Adipocyte (in vitro differentiated cells): Measurements from ENCODE around the gene TCF4.
A peak's percentile ranks its signal among the peaks of the same experiment; 100 is the strongest.

Experiments
- DNase-seq: peaks from one replicate; pipeline ENCODE4 v3.0.0-alpha.2; 2015; ENCODE audit warnings: low read depth
- H3K27me3 ChIP-seq: replicated peaks from 2 replicates; pipeline ENCODE4 v1.7.0; 2013; ENCODE audit warnings: mild to moderate bottlenecking, low read length, moderate library complexity; ENCODE audit not compliant: control insufficient read depth, insufficient read depth
- H3K36me3 ChIP-seq: 2 replicates; pipeline ENCODE4 v1.7.0; 2013; ENCODE audit warnings: low read length, mild to moderate bottlenecking, moderate library complexity; ENCODE audit not compliant: control insufficient read depth, insufficient read depth, severe bottlenecking
- H3K4me1 ChIP-seq: 2 replicates; pipeline ENCODE4 v1.7.0; 2013; ENCODE audit warnings: mild to moderate bottlenecking, low read length, moderate library complexity; ENCODE audit not compliant: control insufficient read depth, insufficient read depth
- H3K4me3 ChIP-seq: 2 replicates; pipeline ENCODE4 v1.7.0; 2013; ENCODE audit warnings: mild to moderate bottlenecking, low read length, moderate library complexity
- H3K9ac ChIP-seq: 2 replicates; pipeline ENCODE4 v1.7.0; 2013; ENCODE audit warnings: mild to moderate bottlenecking, low read length, moderate library complexity
- H3K9me3 ChIP-seq: 2 replicates; pipeline ENCODE4 v1.7.0; 2013; ENCODE audit warnings: mild to moderate bottlenecking, low read length, moderate library complexity; ENCODE audit not compliant: control insufficient read depth

Gene TCF4

GRCh38 chr18:55539240-55539639, 48.8 kb downstream of the TCF4 start:
- Histone ChIP-seq H3K9ac (no peak overlapping the region), H3K4me3 (no peak overlapping the region), H3K27me3 (no peaks in the 10 kb centered on the region), H3K9me3 (no peaks in the 10 kb centered on the region), H3K4me1 (peaks cover 28% of the 10 kb centered on the region), H3K36me3 (no peaks in the 10 kb centered on the region)
- no peak for DNase-seq

- no peaks in the 10 kb centered on the region for H3K9me3 ChIP-seq
- peak overlapping the region; percentile 29 for H3K4me3 ChIP-seq
- H3K36me3 ChIP-seq, result no peaks in the 10 kb centered on the region
- peaks cover 21% of the 10 kb centered on the region for H3K4me1 ChIP-seq
- no peaks in the 10 kb centered on the region for H3K27me3 ChIP-seq
- DNase-seq, result no peak
- H3K9ac ChIP-seq, result peak overlapping the region; percentile 5
Measured at GRCh38 chr18:55534996-55535395, 53.0 kb downstream of the TCF4 start.

GRCh38 chr18:55534547-55534946, 53.4 kb downstream of the TCF4 start:
- Histone ChIP-seq H3K27me3 (no peaks in the 10 kb centered on the region), H3K9ac (no peak overlapping the region), H3K9me3 (no peaks in the 10 kb centered on the region), H3K4me1 (peaks cover 21% of the 10 kb centered on the region), H3K4me3 (peak overlapping the region; percentile 29), H3K36me3 (no peaks in the 10 kb centered on the region)
- peak; percentile 13 for DNase-seq

- Histone ChIP-seq H3K9ac (no peak overlapping the region), H3K4me1 (peaks cover 12% of the 10 kb centered on the region), H3K4me3 (no peak overlapping the region), H3K36me3 (no peaks in the 10 kb centered on the region), H3K9me3 (no peaks in the 10 kb centered on the region), H3K27me3 (no peaks in the 10 kb centered on the region)
- no peak for DNase-seq
Measured at GRCh38 chr18:55530166-55530565, 57.8 kb downstream of the TCF4 start.

- no peak for DNase-seq
- Histone ChIP-seq H3K36me3 (no peaks in the 10 kb centered on the region), H3K27me3 (no peaks in the 10 kb centered on the region), H3K9ac (no peak overlapping the region), H3K4me3 (no peak overlapping the region), H3K4me1 (peaks cover 6% of the 10 kb centered on the region), H3K9me3 (no peaks in the 10 kb centered on the region)
Measured at GRCh38 chr18:55529581-55529980, 58.4 kb downstream of the TCF4 start.

- H3K9ac ChIP-seq, result no peak overlapping the region
Measured at GRCh38 chr18:55525845-55526244, 62.1 kb downstream of the TCF4 start.

GRCh38 chr18:55524353-55525073, 63.5 kb downstream of the TCF4 start:
- no peak for DNase-seq
- peaks cover 6% of the 10 kb centered on the region for H3K4me1 ChIP-seq
- H3K27me3 ChIP-seq, result no peaks in the 10 kb centered on the region
- no peaks in the 10 kb centered on the region for H3K36me3 ChIP-seq
- no peak overlapping the region for H3K4me3 ChIP-seq
- H3K9me3 ChIP-seq, result no peaks in the 10 kb centered on the region
- H3K9ac ChIP-seq, result no peak overlapping the region

More at GRCh38 chr18:55525845-55526244, 62.1 kb downstream of the TCF4 start:
- DNase-seq, result no peak
- H3K4me3 ChIP-seq, result no peak overlapping the region
- no peaks in the 10 kb centered on the region for H3K9me3 ChIP-seq
- no peaks in the 10 kb centered on the region for H3K27me3 ChIP-seq
- H3K4me1 ChIP-seq, result peaks cover 6% of the 10 kb centered on the region
- H3K36me3 ChIP-seq, result no peaks in the 10 kb centered on the region

- Histone ChIP-seq H3K9ac (no peak overlapping the region), H3K9me3 (no peaks in the 10 kb centered on the region), H3K36me3 (no peaks in the 10 kb centered on the region), H3K4me1 (peaks cover 6% of the 10 kb centered on the region), H3K4me3 (no peak overlapping the region), H3K27me3 (no peaks in the 10 kb centered on the region)
- DNase-seq, result peak; percentile 25
Measured at GRCh38 chr18:55523001-55523400, 65.0 kb downstream of the TCF4 start.

- no peaks in the 10 kb centered on the region for H3K36me3 ChIP-seq
- no peak overlapping the region for H3K9ac ChIP-seq
- DNase-seq, result no peak
- no peaks in the 10 kb centered on the region for H3K9me3 ChIP-seq
- H3K4me3 ChIP-seq, result no peak overlapping the region
- H3K27me3 ChIP-seq, result no peaks in the 10 kb centered on the region
- H3K4me1 ChIP-seq, result peaks cover 6% of the 10 kb centered on the region
Measured at GRCh38 chr18:55522011-55522410, 66.0 kb downstream of the TCF4 start.

GRCh38 chr18:55517055-55517454, 70.9 kb downstream of the TCF4 start:
- H3K9me3 ChIP-seq, result no peaks in the 10 kb centered on the region
- H3K36me3 ChIP-seq, result no peaks in the 10 kb centered on the region
- no peak overlapping the region for H3K4me3 ChIP-seq
- DNase-seq, result no peak
- H3K27me3 ChIP-seq, result no peaks in the 10 kb centered on the region
- peaks cover 7% of the 10 kb centered on the region for H3K4me1 ChIP-seq
- no peak overlapping the region for H3K9ac ChIP-seq

- Histone ChIP-seq H3K9ac (no peak overlapping the region), H3K36me3 (no peaks in the 10 kb centered on the region), H3K4me1 (peaks cover 16% of the 10 kb centered on the region), H3K27me3 (no peaks in the 10 kb centered on the region), H3K4me3 (no peak overlapping the region), H3K9me3 (no peaks in the 10 kb centered on the region)
- no peak for DNase-seq
Measured at GRCh38 chr18:55515941-55516710, 71.9 kb downstream of the TCF4 start.
